Sigmoid colon (tissue), 4 donors: Measurements from ENCODE around the gene TIAM1.

Experiments used
- CTCF ChIP-seq, 4 experiments: fragments of 450-650 bp in 3 of 4; fragments of 200-600 bp in 1 of 4; IDR thresholded peaks; one replicate each; pipeline ENCODE4 v1.5.1; 2016 to 2019; ENCODE audit warnings: antibody characterized with exemption in 4 of 4, mild to moderate bottlenecking in 3 of 4, moderate library complexity in 2 of 4
- POLR2A ChIP-seq, 2 donors: fragments of 450-650 bp; IDR thresholded peaks; one replicate each; pipeline ENCODE4 v1.6.1; 2016; ENCODE audit warnings: antibody characterized with exemption in 2 of 2, mild to moderate bottlenecking in 2 of 2, moderate library complexity in 2 of 2
- POLR2AphosphoS5 ChIP-seq, 4 donors: sonication (generic); formaldehyde crosslinking; IDR thresholded peaks; one replicate each; pipeline ENCODE4 v1.6.1; 2017; ENCODE audit warnings: antibody characterized with exemption in 4 of 4

GRCh38 chr21:31261759-31262158 is 82.3 kb downstream of the TIAM1 start:
- TF ChIP-seq CTCF (IDR thresholded peaks at IDR 0.05) (no peak), POLR2A (IDR thresholded peaks at IDR 0.05) (no peak), POLR2AphosphoS5 (IDR thresholded peaks at IDR 0.05) (no peak)
